ENCODE data around the gene ARHGAP25. TPM values are rescaled to one million over a fixed set of nuclear protein-coding genes. Genes with fewer than 3 reads are reported as not detected.

Gene ARHGAP25
- total RNA-seq, 1 experiment from 2014 or later: not detected

DNA sequence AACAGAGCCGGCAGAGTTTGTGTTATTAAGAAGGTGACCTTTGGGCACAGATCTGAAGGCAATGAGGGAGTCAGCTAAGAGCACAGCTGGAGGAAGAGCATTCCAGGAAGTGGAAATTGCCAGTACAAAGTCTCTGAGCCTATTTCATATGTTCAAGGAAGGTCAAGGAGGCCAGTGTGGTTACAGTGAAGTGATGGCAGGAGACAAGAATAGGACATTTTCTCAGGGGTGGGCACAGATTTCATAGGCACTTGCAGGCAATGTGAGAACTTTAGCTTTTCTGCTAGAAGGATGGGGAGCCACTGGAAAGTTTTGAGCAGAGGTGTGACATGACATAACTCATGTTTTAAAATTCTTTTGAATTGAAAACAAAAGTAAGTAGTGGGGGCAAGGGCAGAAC, 50.3 kb downstream of the ARHGAP25 start:
- Histone ChIP-seq H3K4me3 (no peak overlapping the region), H2AFZ (no peak overlapping the region), H3K27me3 (ENCODE audit: insufficient read depth, low read depth) (peaks cover 10% of the 10 kb centered on the region; the same call in 1 of the 2 replicates), H3K36me3 (ENCODE audit: low read depth) (no peaks in the 10 kb centered on the region), H4K20me1 (ENCODE audit: insufficient read depth) (no peaks in the 10 kb centered on the region), H3K9me3 (ENCODE audit: insufficient read depth, low read depth) (no peaks in the 10 kb centered on the region), H3K4me2 (no peak overlapping the region), H3K27ac (no peak overlapping the region), H3K79me2 (ENCODE audit: low read depth) (no peaks in the 10 kb centered on the region), H3F3A (ENCODE audit: insufficient read depth, low read depth) (no peaks in the 10 kb centered on the region), H3K9me2 (ENCODE audit: insufficient read depth) (no peaks in the 10 kb centered on the region; the same call in 1 of the 2 replicates), H3K4me1 (replicated peaks; ENCODE audit: insufficient read depth) (no peaks in the 10 kb centered on the region)
- intact Hi-C loops (cut with micrococcal nuclease; ENCODE audit: unreplicated experiment): no loop called here
- ChIA-PET POLR2A (ENCODE audit: unreplicated experiment) (no interaction called here), CTCF (no interaction called here)
- no peak for DNase-seq
- no TSS peak for BruUV-seq (replicated peaks)
- no peak for TF ChIP-seq CTCF (conservative IDR thresholded peaks at IDR 0.05)
- TF ChIP-seq EZH2 (IDR thresholded peaks at IDR 0.05; ENCODE audit: low read depth): no peak

GRCh38 chr2:68787356-68787755, 52.7 kb downstream of the ARHGAP25 start:
- intact Hi-C loops (cut with micrococcal nuclease; ENCODE audit: unreplicated experiment): no loop called here
- H3K9me2 ChIP-seq (ENCODE audit: insufficient read depth): no peaks in the 10 kb centered on the region; the same call in 1 of the 2 replicates
- H4K20me1 ChIP-seq (ENCODE audit: insufficient read depth): no peaks in the 10 kb centered on the region
- H3K9me3 ChIP-seq (ENCODE audit: insufficient read depth, low read depth): no peaks in the 10 kb centered on the region
- DNase-seq: no peak
- no peaks in the 10 kb centered on the region for H3F3A ChIP-seq (ENCODE audit: insufficient read depth, low read depth)
- ChIA-PET CTCF (interaction anchor here (0.5 kb wide), 1 partner anchor 36 kb away, joined by 6 read pairs; no protein-coding TSS in a partner anchor), POLR2A (ENCODE audit: unreplicated experiment) (no interaction called here)
- H3K79me2 ChIP-seq (ENCODE audit: low read depth): no peaks in the 10 kb centered on the region
- H3K36me3 ChIP-seq (ENCODE audit: low read depth): no peaks in the 10 kb centered on the region
- H3K4me3 ChIP-seq: no peak overlapping the region
- no peak overlapping the region for H3K4me2 ChIP-seq
- H3K27me3 ChIP-seq (ENCODE audit: insufficient read depth, low read depth): peaks cover 10% of the 10 kb centered on the region; the same call in 1 of the 2 replicates
- no peak for TF ChIP-seq CTCF (conservative IDR thresholded peaks at IDR 0.05)
- TF ChIP-seq EZH2 (IDR thresholded peaks at IDR 0.05; ENCODE audit: low read depth): no peak
- no peak overlapping the region for H2AFZ ChIP-seq
- no TSS peak for BruUV-seq (replicated peaks)
- no peak overlapping the region for H3K27ac ChIP-seq
- no peaks in the 10 kb centered on the region for H3K4me1 ChIP-seq (replicated peaks; ENCODE audit: insufficient read depth)

GRCh38 chr2:68789603-68790002, 55.0 kb downstream of the ARHGAP25 start:
- CTCF ChIA-PET: no interaction called here
- H3K79me2 ChIP-seq (ENCODE audit: low read depth): no peaks in the 10 kb centered on the region
- no peak overlapping the region for H3K4me3 ChIP-seq
- H3K4me2 ChIP-seq: no peak overlapping the region
- H3K4me1 ChIP-seq (replicated peaks; ENCODE audit: insufficient read depth): no peaks in the 10 kb centered on the region
- no peak for DNase-seq
- no peaks in the 10 kb centered on the region for H3F3A ChIP-seq (ENCODE audit: insufficient read depth, low read depth)
- POLR2A ChIA-PET (ENCODE audit: unreplicated experiment): no interaction called here
- no peak overlapping the region for H3K27ac ChIP-seq
- no peaks in the 10 kb centered on the region for H3K9me3 ChIP-seq (ENCODE audit: insufficient read depth, low read depth)
- intact Hi-C loops (cut with micrococcal nuclease; ENCODE audit: unreplicated experiment): no loop called here
- no peak overlapping the region for H2AFZ ChIP-seq
- H3K9me2 ChIP-seq (ENCODE audit: insufficient read depth): no peaks in the 10 kb centered on the region
- H3K36me3 ChIP-seq (ENCODE audit: low read depth): no peaks in the 10 kb centered on the region
- no TSS peak for BruUV-seq (replicated peaks)
- TF ChIP-seq CTCF (conservative IDR thresholded peaks at IDR 0.05) (no peak), EZH2 (IDR thresholded peaks at IDR 0.05; ENCODE audit: low read depth) (no peak)
- peaks cover 10% of the 10 kb centered on the region; the same call in 1 of the 2 replicates for H3K27me3 ChIP-seq (ENCODE audit: insufficient read depth, low read depth)
- no peaks in the 10 kb centered on the region for H4K20me1 ChIP-seq (ENCODE audit: insufficient read depth)

Data from PC-9 (cell line).